ENCODE data around the gene DRC1. TPM values are rescaled to one million over a fixed set of nuclear protein-coding genes. Genes with fewer than 3 reads are reported as not detected.

The DRC1 gene
- polyA plus RNA-seq, 3 donors from 2014 or later = not detected

DNA sequence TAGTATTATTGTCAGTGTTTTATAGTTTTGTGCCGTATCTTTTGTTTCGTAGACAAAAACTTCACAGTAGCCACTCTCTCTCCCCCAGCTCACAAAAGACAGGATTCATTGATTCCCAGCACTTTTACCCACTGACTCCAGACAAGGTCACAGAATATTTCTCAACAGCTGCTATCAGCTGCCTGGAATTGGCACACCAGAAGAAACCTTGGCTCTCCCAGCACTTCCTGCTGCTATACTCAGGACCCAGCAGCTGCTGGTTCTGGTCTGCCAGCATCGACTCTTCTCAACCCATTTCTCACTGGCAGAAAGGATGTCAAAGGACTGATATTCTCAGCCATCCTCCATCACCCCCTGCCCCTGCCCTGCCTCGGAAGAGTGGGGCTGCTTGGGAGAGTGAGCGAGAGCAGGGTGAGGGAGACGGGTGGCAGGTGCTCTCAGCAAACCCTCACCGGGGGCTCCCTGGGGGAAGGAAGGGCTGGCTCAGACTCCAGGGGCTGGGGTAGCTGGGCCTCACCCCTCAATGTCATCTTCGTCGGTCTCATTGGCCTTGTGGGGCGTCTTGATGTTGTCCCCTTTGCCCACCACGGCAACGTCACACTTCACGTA lies 82.3 kb downstream of the DRC1 start:
- Mint-ChIP-seq H3K9me3 (no peaks in the 10 kb centered on the region), H3K4me1 (no peaks in the 10 kb centered on the region), H3K27me3 (ENCODE audit: low read depth in 3 of 3) (peaks cover 3 to 4% (median 4%) of the 10 kb centered on the region in 3 donors), H3K36me3 (no peaks in the 10 kb centered on the region), H3K4me3 (no peak overlapping the region), H3K27ac (no peak overlapping the region)
- no peak for DNase-seq

DNA sequence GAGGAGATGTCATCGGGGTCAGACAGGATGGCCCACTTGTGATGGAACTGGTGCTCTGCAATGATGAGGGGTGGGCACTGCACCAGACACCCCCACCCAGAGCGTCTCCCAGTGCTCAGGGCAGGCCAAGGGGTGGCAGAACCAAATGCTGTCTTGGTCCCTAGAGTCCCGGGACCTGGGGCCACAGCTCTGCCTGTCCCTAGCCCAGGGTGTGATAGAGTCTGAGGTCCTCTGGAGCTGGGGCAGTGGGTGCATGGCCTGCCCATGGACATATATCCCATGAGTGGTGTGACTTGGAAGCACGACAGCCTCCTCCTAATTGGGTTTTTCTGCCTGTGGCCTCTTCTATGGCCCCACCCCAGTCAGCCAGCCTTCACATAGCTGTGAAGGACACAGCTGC lies 82.9 kb downstream of the DRC1 start:
- no peak overlapping the region for H3K4me3 Mint-ChIP-seq
- no peaks in the 10 kb centered on the region for H3K4me1 Mint-ChIP-seq
- peaks cover 3 to 4% (median 4%) of the 10 kb centered on the region in 3 donors for H3K27me3 Mint-ChIP-seq (ENCODE audit: low read depth in 3 of 3)
- no peak overlapping the region for H3K27ac Mint-ChIP-seq
- DNase-seq = no peak
- no peaks in the 10 kb centered on the region for H3K36me3 Mint-ChIP-seq
- H3K9me3 Mint-ChIP-seq = no peaks in the 10 kb centered on the region

DNA sequence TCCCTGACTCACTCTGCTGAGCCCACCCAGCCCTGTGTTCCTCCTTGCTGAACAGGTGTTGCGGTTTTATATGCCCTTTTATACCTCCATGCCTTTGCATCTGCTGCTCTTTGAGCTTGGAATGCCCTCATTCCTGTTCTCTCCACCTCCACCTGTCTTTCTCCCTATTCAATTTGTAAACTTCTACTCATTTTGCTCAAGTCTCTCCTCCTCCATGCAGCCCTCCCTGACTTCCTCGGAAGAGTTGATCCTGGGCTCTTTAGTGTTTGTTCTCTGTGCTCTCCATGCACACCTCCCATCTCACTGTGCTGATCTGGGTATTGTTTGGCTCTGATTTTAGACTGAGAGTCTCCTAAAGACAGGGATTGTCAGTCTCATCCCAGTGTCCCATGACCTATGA lies 83.4 kb downstream of the DRC1 start:
- DNase-seq = no peak
- Mint-ChIP-seq H3K27me3 (ENCODE audit: low read depth in 3 of 3) (peaks cover 3 to 4% (median 4%) of the 10 kb centered on the region in 3 donors), H3K4me1 (no peaks in the 10 kb centered on the region), H3K9me3 (no peaks in the 10 kb centered on the region), H3K27ac (no peak overlapping the region), H3K4me3 (no peak overlapping the region), H3K36me3 (no peaks in the 10 kb centered on the region)

DNA sequence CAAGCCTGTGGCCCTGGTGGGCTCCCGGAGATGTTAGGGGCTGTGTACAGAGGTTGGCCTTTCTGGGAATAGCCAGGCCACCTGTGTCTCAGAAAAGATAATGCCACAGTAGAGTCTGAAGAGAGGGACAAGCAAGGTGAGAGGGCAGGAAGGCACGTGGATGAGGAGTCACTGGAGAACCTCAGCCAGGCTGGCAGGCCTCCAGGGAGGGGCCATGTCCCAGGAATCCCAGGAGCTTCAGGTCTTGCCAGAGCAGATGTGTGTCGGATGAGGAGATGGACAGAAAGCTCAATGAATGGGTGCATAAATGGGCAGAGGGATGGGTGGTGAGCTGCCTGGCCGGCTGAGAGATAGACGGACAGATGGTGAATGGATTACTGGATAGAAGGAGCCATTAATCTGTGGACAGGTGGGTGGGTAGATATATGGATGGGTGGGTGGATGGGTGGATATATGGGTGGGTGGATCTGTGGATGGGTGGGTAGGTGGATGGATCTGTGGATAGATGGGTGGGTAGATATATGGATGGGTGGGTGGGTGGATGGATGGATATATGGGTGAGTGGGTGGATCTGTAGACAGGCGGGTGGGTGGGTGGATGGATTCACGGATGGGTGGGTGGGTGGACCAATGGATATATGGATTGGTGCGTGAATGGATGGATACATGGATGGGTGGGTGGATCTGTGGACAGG lies 84.2 kb downstream of the DRC1 start:
- no peaks in the 10 kb centered on the region for H3K4me1 Mint-ChIP-seq
- no peak overlapping the region for H3K27ac Mint-ChIP-seq
- H3K36me3 Mint-ChIP-seq = no peaks in the 10 kb centered on the region

DNA sequence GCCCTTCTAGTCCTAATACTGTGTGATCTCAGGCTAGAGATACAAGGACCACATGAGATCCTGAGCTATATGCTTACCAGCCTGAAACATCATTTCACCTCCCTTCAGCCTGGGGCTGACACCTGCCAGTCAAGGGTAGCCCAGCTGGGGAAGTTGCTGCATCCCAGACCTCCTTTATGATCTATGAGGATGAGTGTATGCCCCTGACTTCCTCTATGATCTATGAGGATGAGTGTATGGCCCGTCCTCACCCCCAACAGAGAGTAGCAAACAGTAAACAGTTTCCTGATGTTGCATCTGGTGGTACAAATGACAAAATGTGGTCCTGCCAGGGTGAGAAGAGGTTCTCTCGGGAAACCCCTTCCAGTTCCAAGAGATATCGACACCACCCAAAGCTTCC lies 85.1 kb downstream of the DRC1 start:
- H3K9me3 Mint-ChIP-seq = no peaks in the 10 kb centered on the region
- no peak overlapping the region for H3K4me3 Mint-ChIP-seq

More for the DNA sequence above, 84.2 kb downstream of the DRC1 start:
- Mint-ChIP-seq H3K9me3 (no peaks in the 10 kb centered on the region), H3K4me3 (no peak overlapping the region), H3K27me3 (ENCODE audit: low read depth in 3 of 3) (peaks cover 4 to 5% (median 4%) of the 10 kb centered on the region in 3 donors)
- DNase-seq = no peak

DNA sequence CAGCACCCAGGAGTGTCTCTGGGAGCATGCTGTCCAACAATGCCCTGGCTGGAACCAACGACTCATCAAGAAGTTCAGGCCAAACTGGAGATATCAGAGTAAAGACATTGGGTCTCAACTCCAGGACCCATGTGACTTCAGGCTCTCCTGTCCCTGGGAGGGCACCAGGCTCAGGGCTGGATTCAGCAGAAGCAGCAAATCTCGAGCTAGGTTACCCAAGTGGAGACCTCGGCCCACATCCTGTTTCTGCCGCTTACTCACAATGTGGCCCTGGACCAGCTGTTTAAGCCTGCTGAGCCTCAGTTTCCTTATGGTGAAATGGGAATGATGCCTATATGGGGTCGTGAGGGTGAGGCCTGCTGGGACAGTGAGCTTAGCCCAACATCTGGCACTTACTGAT lies 85.5 kb downstream of the DRC1 start:
- Mint-ChIP-seq H3K9me3 (no peaks in the 10 kb centered on the region), H3K27ac (no peak overlapping the region), H3K4me1 (no peaks in the 10 kb centered on the region), H3K4me3 (no peak overlapping the region), H3K27me3 (ENCODE audit: low read depth in 3 of 3) (peaks cover 4 to 5% (median 4%) of the 10 kb centered on the region in 3 donors), H3K36me3 (no peaks in the 10 kb centered on the region)
- DNase-seq = no peak

More for the DNA sequence above, 85.1 kb downstream of the DRC1 start:
- no peaks in the 10 kb centered on the region for H3K36me3 Mint-ChIP-seq
- H3K4me1 Mint-ChIP-seq = no peaks in the 10 kb centered on the region
- H3K27me3 Mint-ChIP-seq (ENCODE audit: low read depth in 3 of 3) = peaks cover 4 to 5% (median 4%) of the 10 kb centered on the region in 3 donors
- no peak for DNase-seq
- no peak overlapping the region for H3K27ac Mint-ChIP-seq

DNA sequence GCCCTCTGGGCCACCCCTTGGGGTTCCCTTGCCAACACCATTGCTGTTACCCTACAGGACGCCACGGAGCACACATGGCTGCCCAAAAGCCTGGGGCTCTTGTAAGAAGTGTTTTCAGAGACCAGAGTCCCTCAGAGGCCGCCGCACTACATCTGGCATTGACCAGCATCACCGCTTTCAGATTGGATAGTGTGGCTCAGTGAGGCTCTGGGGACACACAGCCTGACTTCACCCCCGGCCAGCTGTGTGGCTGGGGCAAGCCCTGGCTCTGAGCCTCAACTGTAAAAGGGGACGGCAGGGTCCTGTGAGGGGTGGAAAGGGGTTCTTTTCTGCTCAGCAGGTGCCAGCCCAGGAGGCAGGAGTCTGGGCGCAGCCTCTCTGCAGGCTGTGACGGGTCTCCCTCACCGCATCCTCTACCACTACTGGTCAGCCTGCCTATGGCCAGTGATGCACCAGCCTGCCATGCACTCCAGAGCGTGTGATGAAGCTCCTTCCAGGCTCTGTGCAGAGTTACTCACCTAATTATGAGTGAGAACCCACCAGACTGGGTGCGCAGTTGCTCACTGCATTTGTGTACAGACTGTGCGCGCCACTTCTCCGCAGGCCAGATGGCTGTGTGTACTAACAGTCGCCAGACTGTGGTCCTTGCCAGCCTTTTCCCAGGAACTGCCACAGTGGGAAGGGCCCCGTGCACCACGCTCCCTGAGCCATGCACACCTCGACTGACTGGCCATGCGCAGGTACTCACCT lies 86.9 kb downstream of the DRC1 start:
- no peak overlapping the region for H3K4me3 Mint-ChIP-seq
- H3K4me1 Mint-ChIP-seq = no peaks in the 10 kb centered on the region
- no peaks in the 10 kb centered on the region for H3K9me3 Mint-ChIP-seq
- H3K27me3 Mint-ChIP-seq (ENCODE audit: low read depth in 3 of 3) = peaks cover 4 to 5% (median 4%) of the 10 kb centered on the region in 3 donors
- DNase-seq = no peak
- H3K36me3 Mint-ChIP-seq = no peaks in the 10 kb centered on the region
- no peak overlapping the region for H3K27ac Mint-ChIP-seq

DNA sequence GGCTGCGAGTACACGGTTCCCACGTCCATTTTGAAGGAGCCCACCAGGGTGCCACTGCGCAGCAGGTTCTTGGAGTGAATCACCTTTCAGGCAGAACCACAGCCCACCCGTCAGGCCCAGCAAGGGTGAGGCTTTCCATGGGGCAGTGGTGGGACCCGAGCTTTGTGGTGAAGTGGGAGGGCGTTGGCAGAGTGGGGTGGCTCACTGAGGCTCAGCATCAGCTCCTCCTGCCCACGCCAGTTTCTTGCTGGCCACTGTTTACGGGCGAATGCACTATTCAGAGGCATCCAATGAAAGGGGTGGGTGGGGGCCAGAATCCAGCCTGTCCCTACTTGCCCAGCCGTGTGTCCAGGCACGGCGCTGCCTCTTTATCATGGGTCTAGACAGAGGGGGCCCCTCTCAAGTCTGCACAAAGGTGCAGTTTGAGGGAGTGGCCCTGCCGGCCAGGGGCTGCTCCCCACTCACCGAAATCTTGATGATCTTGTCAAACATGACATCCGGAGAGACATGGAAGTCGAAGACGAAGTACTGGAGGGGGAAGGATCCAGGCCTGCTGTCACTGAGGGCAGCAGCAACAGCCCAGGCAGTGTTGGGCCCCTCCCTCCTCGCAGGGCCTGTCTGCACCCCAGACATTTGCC lies 87.6 kb downstream of the DRC1 start:
- Mint-ChIP-seq H3K4me1 (no peaks in the 10 kb centered on the region), H3K9me3 (no peaks in the 10 kb centered on the region), H3K27me3 (ENCODE audit: low read depth in 3 of 3) (peaks cover 4 to 5% (median 4%) of the 10 kb centered on the region in 3 donors), H3K4me3 (no peak overlapping the region), H3K27ac (no peak overlapping the region), H3K36me3 (no peaks in the 10 kb centered on the region)
- no peak for DNase-seq

DNA sequence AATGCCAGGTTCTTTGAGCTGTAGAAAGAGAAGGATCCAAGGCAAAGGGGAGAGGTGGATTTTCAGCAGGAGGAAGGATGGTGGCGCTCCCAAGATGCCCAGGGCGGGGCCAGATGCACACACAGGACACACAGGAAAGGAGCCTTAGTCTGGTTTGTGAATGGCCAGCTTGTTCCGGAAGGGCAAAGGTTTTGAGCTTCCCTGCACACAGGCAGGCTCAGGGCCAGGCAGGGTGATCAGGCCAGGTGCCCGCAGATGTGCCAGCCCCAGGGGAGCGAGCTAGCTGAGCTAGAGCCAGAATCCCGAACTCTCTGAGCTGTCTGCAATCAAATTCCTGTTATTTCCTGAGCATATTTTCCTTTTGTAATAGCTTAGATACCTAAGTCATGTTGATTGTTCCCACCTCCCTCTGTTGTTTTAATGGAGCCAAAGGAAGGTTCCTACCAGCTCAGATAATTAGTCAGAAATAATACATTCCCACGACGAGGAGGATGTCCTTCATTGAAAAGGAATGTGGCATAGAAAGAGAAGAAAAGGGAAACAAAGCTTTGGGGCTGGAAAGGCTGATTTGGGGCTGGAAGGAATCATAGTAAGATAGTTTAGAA lies 89.9 kb downstream of the DRC1 start:
- Mint-ChIP-seq H3K4me3 (no peak overlapping the region), H3K27me3 (ENCODE audit: low read depth in 3 of 3) (peaks cover 0 to 2% (median 1%) of the 10 kb centered on the region in 3 donors), H3K9me3 (no peaks in the 10 kb centered on the region), H3K36me3 (no peaks in the 10 kb centered on the region), H3K4me1 (no peaks in the 10 kb centered on the region), H3K27ac (no peak overlapping the region)
- DNase-seq = no peak

DNA sequence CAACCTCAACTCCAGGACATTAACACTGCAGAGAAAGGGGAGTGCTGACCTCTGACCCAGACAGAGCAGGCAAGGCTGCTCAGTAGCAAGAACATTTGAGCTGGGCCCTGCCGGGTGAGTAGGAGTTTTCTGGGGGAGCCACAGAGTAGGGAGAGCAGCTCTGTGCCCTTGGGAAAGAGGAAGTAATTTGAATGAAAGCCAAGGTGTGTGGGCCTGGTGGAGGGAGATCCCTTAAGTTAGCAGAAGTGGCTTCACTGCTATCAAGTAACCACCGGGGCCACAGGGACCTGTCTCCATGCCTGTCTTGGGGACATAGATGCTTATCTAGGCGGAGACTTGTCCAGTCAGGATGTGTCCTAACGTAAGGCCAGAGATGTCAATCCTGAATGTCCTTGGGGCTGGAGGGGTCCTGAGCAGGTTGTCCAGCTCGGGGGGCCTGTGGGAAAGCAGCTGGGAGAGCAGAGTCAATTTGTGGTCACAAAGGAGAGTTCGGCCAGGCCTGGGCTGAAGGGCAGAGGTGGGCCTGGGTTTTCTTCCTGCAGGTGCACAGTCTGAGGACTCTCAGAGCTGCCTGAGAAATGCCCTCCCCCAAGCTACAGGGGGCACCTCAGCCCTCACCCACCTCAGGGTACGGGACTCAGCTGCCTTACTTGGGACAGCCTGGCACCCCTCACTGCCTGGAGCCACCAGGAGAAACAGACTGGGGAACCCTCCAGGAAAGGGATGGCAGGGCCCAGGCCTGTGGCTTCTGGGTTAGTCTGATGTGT lies 91.2 kb downstream of the DRC1 start:
- H3K27me3 Mint-ChIP-seq (ENCODE audit: low read depth in 3 of 3) = peaks cover under 1 to 3% (median 2%) of the 10 kb centered on the region in 3 donors
- H3K27ac Mint-ChIP-seq = peak overlapping the region in 1 of 6 donors; percentile 53

DNA sequence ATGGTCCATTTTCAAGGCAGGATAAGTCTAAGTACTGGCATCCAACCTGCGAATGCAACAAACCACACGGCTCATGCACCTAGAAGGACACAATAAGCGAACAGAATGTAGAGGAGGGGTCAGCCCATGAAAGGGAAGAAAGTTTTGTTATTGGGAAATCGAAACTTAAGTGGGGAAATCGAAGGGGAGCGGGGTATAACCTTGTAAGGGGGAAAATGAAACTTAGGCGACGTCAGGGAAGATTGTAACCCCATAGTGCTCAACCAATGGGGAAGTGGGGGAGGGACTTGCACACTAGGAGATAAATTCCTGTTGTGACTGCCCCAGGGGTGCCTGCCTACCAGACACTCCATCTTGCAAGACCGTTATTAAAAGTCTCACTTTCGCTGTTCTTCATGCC lies 91.8 kb downstream of the DRC1 start:
- Mint-ChIP-seq H3K27ac (no peak overlapping the region), H3K4me3 (peak overlapping the region in 1 of 5 donors; percentile 4)
- no peak for DNase-seq

More for the DNA sequence above, 91.2 kb downstream of the DRC1 start:
- H3K4me1 Mint-ChIP-seq = no peaks in the 10 kb centered on the region
- no peak for DNase-seq
- no peak overlapping the region for H3K4me3 Mint-ChIP-seq
- H3K36me3 Mint-ChIP-seq = no peaks in the 10 kb centered on the region
- H3K9me3 Mint-ChIP-seq = no peaks in the 10 kb centered on the region

DNA sequence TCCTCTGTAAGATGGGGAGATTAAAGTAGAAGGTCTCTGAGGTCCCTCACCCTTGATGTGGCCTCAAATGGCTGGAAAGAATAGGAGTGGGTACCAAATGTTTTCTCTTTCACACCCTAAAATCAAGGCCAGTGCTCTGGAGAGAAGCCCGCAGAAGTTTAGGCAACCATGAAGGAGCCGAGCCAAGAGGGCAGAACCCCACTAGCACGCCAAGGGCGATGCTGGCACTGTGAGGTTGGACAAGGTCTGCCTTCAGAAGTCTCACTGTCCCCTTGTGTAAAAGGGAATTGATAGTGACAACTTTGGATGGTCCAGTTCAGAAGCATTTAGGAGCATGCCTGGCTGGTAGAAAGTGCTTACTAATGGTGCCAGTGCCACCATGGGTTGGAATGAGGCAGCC lies 92.5 kb downstream of the DRC1 start:
- H3K36me3 Mint-ChIP-seq = no peaks in the 10 kb centered on the region
- H3K27me3 Mint-ChIP-seq (ENCODE audit: low read depth in 3 of 3) = peaks cover 4 to 8% (median 6%) of the 10 kb centered on the region in 3 donors
- H3K4me1 Mint-ChIP-seq = no peaks in the 10 kb centered on the region
- no peak overlapping the region for H3K27ac Mint-ChIP-seq
- DNase-seq = no peak
- no peaks in the 10 kb centered on the region for H3K9me3 Mint-ChIP-seq
- H3K4me3 Mint-ChIP-seq = no peak overlapping the region

More for the DNA sequence above, 91.8 kb downstream of the DRC1 start:
- no peaks in the 10 kb centered on the region for H3K9me3 Mint-ChIP-seq
- no peaks in the 10 kb centered on the region for H3K36me3 Mint-ChIP-seq
- peaks cover 2 to 5% (median 3%) of the 10 kb centered on the region in 3 donors for H3K27me3 Mint-ChIP-seq (ENCODE audit: low read depth in 3 of 3)
- no peaks in the 10 kb centered on the region for H3K4me1 Mint-ChIP-seq

DNA sequence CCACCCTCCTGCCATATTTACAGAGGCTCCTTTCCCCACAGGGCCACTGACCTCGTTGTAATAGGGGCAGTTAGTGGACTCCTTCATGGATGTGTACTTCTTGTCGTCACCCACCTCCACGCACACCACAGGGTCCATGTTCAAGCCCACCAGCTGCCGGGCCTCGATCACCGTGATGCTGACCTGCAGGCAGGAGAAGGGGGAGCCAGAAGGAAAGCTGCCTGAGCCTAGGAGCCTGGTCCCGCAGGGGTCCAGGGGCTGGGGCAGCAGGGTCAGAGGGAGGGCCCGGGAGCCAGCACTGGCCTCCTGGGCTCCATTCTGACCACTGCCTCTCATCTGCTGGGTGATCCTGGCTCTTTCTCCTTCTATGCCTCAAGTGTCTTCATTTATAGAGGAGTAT lies 93.2 kb downstream of the DRC1 start:
- H3K4me1 Mint-ChIP-seq = no peaks in the 10 kb centered on the region
- H3K36me3 Mint-ChIP-seq = no peaks in the 10 kb centered on the region
- no peak for DNase-seq
- peaks cover 4 to 9% (median 8%) of the 10 kb centered on the region in 3 donors for H3K27me3 Mint-ChIP-seq (ENCODE audit: low read depth in 3 of 3)
- H3K4me3 Mint-ChIP-seq = no peak overlapping the region
- H3K27ac Mint-ChIP-seq = no peak overlapping the region
- H3K9me3 Mint-ChIP-seq = no peaks in the 10 kb centered on the region

Measured in immature natural killer cell (primary cell).